GM18519 (cell line): Measurements from ENCODE around the gene SRGAP1.

Source experiments
- ATAC-seq: cut with Tn5 transposase; IDR thresholded peaks from one replicate; pipeline ENCODE4 v1.9.1; 2021; ENCODE audit warnings: mild to moderate bottlenecking, moderate library complexity; ENCODE audit not compliant: unreplicated experiment, low FRiP score

The SRGAP1 gene

DNA sequence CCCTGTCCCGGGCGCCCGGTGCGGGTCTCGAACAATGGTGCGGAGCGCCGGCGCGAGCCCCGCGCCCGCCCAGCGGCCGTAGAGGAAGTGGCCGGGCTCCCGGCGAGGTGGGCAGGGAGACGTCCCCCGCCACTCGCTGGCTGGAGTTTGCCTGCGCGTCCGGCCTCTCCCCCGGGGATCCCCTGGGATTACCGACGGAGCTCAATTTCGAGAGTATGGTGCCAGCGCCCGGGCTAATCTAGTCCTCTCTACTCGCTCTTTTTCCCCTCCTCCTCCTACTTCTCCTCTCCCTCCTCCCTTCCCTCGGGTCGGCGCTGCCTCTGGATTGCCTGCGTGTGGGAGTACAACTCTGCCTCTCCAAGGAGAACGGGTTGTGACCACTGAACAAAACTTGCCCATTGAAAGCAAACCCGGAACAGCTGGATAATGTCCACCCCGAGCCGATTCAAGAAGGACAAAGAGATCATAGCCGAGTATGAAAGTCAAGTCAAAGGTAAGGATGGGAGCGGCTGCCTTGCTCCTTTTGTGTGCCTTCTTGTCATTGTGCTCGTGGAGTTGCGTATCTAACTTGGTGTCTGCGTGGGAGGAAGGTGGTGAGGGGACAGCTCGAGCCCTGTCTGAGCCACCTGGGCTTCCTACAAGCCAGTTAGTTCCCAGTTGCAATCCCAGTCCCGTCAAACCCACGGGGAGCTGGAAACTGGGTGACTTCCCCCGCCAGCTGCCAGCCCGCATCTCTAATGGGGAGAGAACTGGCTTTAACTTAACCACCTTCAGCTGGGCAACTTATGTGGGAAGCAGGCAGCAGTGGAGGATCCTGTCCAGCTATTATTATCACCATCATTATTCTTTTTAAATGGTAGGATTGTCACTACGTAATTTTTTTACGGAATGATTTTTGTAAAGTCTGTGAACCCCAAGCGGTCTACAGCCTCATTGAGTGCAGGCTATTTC is at the start of gene SRGAP1:
TSS of gene SRGAP1 (plus strand) at position 310 of the 951 bp plus-strand sequence. CDS start at position 427, 117 bp downstream.
- no peak for ATAC-seq

DNA sequence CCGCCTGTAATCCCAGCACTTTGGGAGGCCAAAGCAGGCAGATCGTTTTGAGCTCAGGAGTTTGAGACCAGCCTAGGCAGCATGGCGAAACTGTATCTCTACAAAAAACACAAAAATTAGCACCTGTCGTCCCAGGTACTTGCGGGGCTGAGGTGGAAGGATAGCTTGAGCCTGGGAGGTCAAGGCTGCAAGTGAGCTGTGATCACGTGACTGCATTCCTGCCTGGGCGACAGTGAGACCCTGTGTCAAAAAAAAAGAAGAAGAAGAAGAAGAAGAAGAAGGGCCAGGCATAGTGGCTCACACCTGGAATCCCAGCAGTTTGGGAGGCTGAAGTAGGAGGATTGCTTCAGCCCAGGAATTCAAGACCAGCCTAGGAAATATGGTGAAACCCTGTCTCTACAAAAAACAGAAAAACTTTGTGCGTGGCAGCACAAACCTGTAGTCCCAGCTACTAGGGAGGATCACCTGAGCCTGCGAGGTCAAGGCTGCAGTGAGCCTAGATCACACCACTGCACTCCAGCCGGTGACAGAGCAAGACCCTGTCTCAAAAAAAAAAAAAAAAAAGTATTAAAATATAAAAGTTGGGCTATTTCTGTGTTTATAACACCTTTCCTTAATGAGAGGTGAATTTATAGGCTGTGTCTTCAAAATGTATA is 49.3 kb upstream of the SRGAP1 start:
- no peak for ATAC-seq

DNA sequence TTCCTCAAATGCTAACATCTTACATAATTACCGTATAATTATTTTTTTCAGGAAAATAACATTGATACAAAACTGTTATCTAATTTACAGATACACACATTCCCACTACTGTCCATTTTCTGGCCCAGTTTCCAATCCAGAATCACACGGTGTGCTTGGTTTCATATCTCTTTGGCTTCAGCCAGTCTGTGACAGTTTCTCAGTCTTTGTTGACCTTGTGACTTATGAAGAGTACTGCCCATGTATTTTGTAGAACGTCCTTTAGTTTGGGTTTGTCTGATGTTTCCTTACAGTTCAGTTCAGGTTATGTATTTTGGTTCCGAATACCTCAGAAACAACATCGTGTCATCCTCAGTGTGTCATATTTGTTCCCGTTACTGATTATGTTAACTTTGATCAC is 48.6 kb upstream of the SRGAP1 start:
- no peak for ATAC-seq

- no peak for ATAC-seq
Measured at GRCh38 chr12:63802012-63802608, 42.4 kb upstream of the SRGAP1 start.

DNA sequence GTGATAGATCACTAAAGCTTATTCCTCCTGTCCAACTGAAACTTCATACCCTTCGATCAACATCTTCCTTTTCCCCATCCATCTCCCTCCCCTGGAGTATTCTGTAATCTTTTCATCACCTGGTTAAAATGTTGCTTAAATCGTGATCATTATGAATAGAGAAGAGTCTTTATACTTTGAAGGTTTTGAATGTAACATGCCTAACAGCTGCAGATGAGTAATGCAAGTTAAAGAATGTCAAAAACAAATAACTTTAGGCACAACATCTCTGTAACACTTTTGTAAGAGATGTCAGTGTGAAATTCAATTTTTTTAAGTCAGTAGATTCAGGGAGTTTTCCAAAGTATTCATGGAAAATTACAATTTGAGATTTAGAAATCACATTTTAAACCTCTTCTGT is 39.8 kb upstream of the SRGAP1 start:
- ATAC-seq = no peak

- no peak for ATAC-seq
Measured at GRCh38 chr12:63805704-63806672, 38.5 kb upstream of the SRGAP1 start.

GRCh38 chr12:63808631-63809030 is 35.9 kb upstream of the SRGAP1 start:
- no peak for ATAC-seq

- ATAC-seq = no peak
Measured at GRCh38 chr12:63809566-63809965, 34.9 kb upstream of the SRGAP1 start.

DNA sequence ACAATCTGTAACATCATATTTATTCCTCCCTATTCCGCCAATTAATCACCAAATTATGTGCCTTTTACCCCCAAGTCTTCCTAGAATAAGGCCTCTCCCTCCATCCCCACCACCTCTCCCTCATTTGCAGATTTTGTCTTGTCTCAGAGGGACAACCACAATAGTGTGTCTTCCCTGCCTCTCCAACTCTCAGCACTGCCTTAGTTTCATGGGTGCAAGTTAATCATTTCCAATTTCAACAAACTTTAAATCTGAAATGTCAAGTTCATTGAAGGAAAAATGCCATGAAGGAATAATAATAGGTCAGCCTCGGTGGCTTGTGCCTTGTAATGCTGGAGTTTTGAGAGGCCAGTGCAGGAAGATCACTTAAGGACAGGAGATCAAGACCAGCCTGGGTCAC is 33.2 kb upstream of the SRGAP1 start:
- ATAC-seq = no peak

DNA sequence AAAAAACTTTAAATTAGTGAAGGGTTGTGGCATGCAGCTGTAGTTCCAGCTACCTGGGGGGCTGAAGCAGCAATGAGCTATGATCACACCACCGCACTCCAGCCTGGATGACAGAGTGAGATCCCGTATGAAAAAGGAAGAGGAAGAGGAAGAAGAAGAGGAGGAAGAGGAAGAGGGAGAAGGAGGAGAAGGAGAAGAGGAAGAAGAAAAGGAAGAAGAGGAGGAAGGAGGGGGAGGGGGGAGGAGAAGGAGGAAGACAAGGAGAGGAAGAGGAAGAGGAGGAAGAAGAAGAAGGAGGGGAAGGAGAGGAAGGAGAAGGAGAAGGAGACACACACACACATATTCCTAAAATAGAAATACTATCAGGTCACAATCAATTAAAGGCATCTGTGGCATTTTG is 32.7 kb upstream of the SRGAP1 start:
- ATAC-seq = no peak

GRCh38 chr12:63814146-63814772 is 30.2 kb upstream of the SRGAP1 start:
- ATAC-seq = peak; percentile 25

DNA sequence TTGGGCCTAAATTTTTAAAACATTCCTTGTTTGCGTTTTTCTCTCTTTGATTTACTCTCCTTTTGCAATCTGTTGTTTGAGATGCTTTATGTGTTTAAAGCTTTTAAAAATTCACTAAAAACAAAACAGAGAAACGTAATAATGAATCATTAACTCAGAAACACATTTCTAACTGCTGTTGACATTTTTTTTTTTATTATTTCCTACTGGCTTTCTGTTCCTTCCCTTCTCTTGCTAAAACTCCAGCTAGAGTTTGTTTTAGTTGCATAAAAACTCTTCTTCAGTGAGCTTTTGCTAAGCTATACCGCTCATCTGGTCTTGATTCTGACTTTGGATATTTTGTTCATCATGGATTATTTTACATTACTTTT is 29.0 kb upstream of the SRGAP1 start:
- no peak for ATAC-seq

- no peak for ATAC-seq
Measured at GRCh38 chr12:63816031-63816430, 28.5 kb upstream of the SRGAP1 start.

DNA sequence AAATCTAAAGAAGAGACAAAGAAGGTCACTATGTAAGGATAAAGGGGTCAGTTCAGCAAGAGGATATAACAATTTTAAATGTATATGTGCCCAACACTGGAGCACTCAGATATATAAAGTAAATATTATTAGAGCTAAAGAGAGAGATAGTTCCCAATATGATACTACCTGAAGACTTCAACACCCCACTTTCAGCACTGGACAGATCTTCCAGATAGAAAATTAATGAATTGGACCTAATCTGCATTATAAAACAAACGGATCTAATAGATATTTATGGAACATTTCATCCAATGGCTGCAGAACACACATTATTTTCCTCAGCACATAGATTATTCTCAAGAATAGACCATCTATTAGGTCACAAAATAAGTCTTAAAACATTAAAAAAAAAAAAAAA is 24.1 kb upstream of the SRGAP1 start:
- ATAC-seq = no peak

DNA sequence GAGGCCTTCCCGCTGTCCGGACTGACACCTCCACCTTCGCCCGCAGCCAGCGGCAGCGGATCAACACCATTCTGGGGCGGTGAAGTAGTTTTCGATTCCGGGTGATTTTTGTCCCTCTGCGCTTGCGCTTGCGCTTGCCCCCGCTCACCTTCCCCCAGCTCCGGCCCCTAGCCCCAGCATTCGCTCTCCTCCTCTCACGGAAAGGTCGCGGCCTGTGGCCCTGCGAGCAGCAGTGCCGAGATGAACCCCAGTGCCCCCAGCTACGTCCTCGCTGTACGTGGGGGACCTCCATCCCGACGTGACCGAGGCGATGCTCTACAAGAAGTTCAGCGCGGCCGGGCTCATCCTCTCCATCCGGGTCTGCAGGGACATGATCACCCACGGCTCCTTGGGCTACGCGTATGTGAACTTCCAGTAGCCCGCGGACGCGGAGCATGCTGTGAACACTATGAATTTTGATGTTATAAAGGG is 22.7 kb upstream of the SRGAP1 start:
- no peak for ATAC-seq

GRCh38 chr12:63822352-63822751 is 22.1 kb upstream of the SRGAP1 start:
- ATAC-seq = no peak

DNA sequence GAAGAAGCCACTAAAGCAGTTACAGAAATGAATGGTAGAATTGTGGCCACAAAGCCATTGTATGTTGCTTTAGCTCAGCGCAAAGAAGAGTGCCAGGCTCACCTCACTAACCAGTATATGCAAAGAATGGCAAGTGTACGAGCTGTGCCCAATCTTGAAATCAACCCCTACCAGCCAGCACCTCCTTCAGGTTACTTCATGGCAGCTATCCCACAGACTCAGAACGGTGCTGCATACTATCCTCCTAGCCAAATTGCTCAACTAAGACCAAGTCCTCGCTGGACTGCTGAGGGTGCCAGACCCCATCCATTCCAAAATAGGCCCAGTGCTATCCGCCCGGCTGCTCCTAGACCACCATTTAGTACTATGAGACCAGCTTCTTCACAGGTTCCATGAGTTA is 21.5 kb upstream of the SRGAP1 start:
- ATAC-seq = no peak

DNA sequence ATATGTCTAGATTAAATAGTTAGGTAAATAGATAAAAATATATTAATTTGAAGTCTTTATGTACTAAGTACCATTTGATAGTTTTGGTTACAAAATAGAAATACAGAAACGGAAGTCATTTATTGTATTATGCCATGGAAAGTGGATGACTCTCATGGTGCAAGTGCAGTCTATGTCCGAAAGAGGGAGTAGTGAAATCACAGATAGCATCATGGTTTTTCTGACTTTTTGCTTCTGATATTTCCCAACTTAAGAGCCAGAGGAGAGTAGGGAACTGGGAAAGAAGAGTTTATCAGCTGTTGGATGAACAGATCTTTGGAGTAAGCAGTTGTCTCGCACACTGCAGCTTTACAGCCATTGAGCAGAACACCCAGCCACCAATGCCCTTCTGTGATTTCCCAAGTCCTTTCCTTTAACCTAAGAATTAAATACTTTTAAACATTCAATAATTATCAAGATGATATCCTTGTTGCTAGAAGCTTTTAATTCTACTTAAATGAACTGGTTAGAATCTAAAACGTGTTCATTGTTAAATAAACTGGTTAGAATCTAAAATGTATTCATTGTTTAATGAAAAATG is 18.4 kb upstream of the SRGAP1 start:
- ATAC-seq = peak; percentile 83

DNA sequence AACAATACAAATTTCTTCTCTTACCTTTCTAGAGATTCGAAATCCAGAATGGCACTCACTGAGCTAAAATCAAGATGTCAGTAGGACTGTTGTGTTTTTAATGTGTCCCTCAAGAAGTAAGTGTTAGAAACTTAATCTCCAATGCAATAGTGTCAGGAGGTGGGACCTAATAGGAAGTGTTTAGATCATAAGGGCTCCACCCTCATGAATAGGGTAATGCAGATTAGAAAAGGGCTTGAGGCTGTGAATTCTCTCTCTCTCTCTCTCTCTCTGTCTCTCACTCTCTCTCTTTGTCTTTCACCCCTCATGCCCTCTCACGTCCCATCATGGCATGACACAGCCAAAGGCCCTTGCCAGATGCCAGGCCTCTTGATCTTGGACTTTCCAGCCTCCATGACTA is 15.6 kb upstream of the SRGAP1 start:
- ATAC-seq = no peak
